GM18867 (cell line): ENCODE measurements around the gene LDLRAD4.

ENCODE experiments used
- ATAC-seq: cut with Tn5 transposase; IDR thresholded peaks from one replicate; pipeline ENCODE4 v1.9.1; 2021; ENCODE audit warnings: mild to moderate bottlenecking, moderate library complexity; ENCODE audit not compliant: unreplicated experiment

Gene LDLRAD4

GRCh38 chr18:13454363-13455150, 236.0 kb downstream of the LDLRAD4 start:
- no peak for ATAC-seq

- peak; percentile 18 for ATAC-seq
Measured at GRCh38 chr18:13455471-13455870, 236.9 kb downstream of the LDLRAD4 start.

- peak; percentile 58 for ATAC-seq
Measured at GRCh38 chr18:13455960-13456481, 237.5 kb downstream of the LDLRAD4 start.

- ATAC-seq: no peak
Measured at GRCh38 chr18:13456736-13457271, 238.2 kb downstream of the LDLRAD4 start.

- ATAC-seq: no peak
Measured at GRCh38 chr18:13457327-13457726, 238.8 kb downstream of the LDLRAD4 start.

- ATAC-seq: no peak
Measured at GRCh38 chr18:13460946-13461345, 242.4 kb downstream of the LDLRAD4 start.

GRCh38 chr18:13461469-13461868, 242.9 kb downstream of the LDLRAD4 start:
- ATAC-seq: no peak

- ATAC-seq: no peak
Measured at GRCh38 chr18:13461936-13462335, 243.4 kb downstream of the LDLRAD4 start.

- ATAC-seq: no peak
Measured at GRCh38 chr18:13462686-13463085, 244.1 kb downstream of the LDLRAD4 start.

- no peak for ATAC-seq
Measured at GRCh38 chr18:13463526-13464210, 245.1 kb downstream of the LDLRAD4 start.

- peak; percentile 90 for ATAC-seq
Measured at GRCh38 chr18:13464432-13465123, 246.0 kb downstream of the LDLRAD4 start.

GRCh38 chr18:13465124-13465446, 246.5 kb downstream of the LDLRAD4 start:
- peak; percentile 28 for ATAC-seq

GRCh38 chr18:13465476-13465875, 246.9 kb downstream of the LDLRAD4 start:
- ATAC-seq: no peak

- ATAC-seq: no peak
Measured at GRCh38 chr18:13470516-13471197, 252.1 kb downstream of the LDLRAD4 start.

- no peak for ATAC-seq
Measured at GRCh38 chr18:13471198-13471845, 252.8 kb downstream of the LDLRAD4 start.

GRCh38 chr18:13471971-13472628, 253.5 kb downstream of the LDLRAD4 start:
- ATAC-seq: no peak

- ATAC-seq: no peak
Measured at GRCh38 chr18:13473751-13474150, 255.2 kb downstream of the LDLRAD4 start.

- ATAC-seq: no peak
Measured at GRCh38 chr18:13474336-13474735, 255.8 kb downstream of the LDLRAD4 start.

- no peak for ATAC-seq
Measured at GRCh38 chr18:13474907-13475545, 256.5 kb downstream of the LDLRAD4 start.
